DND-41 (cell line): ENCODE measurements around the gene MAN2A2.

Experiments used
- ATAC-seq: fragments of 200-7000 bp; cut with Tn5 transposase; 3 replicates; pipeline ENCODE4 v1.9.1; 2021; ENCODE audit warnings: low read depth; ENCODE audit not compliant: insufficient read depth
- DNase-seq: peaks from one replicate; pipeline ENCODE4 v3.0.0-alpha.2; 2020
- H2AFZ ChIP-seq: 2 replicates; pipeline ENCODE4 v1.6.0; 2012; ENCODE audit warnings: low read depth, low read length
- H3K27ac ChIP-seq: 2 replicates; pipeline ENCODE4 v1.5.1; 2012; ENCODE audit warnings: low read length, inconsistent platforms
- H3K27me3 ChIP-seq: fragments of 200-600 bp; sonication (generic); 2 replicates; pipeline ENCODE4 v1.6.0; 2012; ENCODE audit warnings: low read length, mild to moderate bottlenecking, inconsistent platforms; ENCODE audit not compliant: insufficient read depth, poor library complexity
- H3K36me3 ChIP-seq: 2 replicates; pipeline ENCODE4 v1.5.1; 2012; ENCODE audit warnings: low read length, inconsistent platforms; ENCODE audit not compliant: insufficient read depth
- H3K4me1 ChIP-seq: 2 replicates; pipeline ENCODE4 v1.5.1; 2012; ENCODE audit warnings: mild to moderate bottlenecking, low read length; ENCODE audit not compliant: insufficient read depth
- H3K4me2 ChIP-seq: 2 replicates; pipeline ENCODE4 v1.6.0; 2012; ENCODE audit warnings: mild to moderate bottlenecking, moderate library complexity, low read length, inconsistent platforms; ENCODE audit not compliant: insufficient read depth
- H3K4me3 ChIP-seq, 2 experiments: fragments of 200-600 bp in 1 of 2; shearing (Covaris generic) in 1 of 2; 2 replicates each; pipeline ENCODE4 v1.5.1; 2012 to 2016; ENCODE audit warnings: inconsistent platforms in 2 of 2, low read length in 2 of 2, mild to moderate bottlenecking in 2 of 2, low read depth in 1 of 2, moderate library complexity in 1 of 2
- H3K79me2 ChIP-seq: 2 replicates; pipeline ENCODE4 v1.6.0; 2012; ENCODE audit warnings: low read length, inconsistent platforms; ENCODE audit not compliant: insufficient read depth
- H3K9ac ChIP-seq: 2 replicates; pipeline ENCODE4 v1.6.0; 2012; ENCODE audit warnings: low read depth, mild to moderate bottlenecking, inconsistent platforms, low read length, moderate library complexity
- H3K9me3 ChIP-seq: 2 replicates; pipeline ENCODE4 v1.5.1; 2012; ENCODE audit warnings: low read length, moderate library complexity, mild to moderate bottlenecking, inconsistent platforms; ENCODE audit not compliant: insufficient read depth, severe bottlenecking
- H4K20me1 ChIP-seq: 2 replicates; pipeline ENCODE4 v1.6.0; 2012; ENCODE audit warnings: low read length; ENCODE audit not compliant: insufficient read depth
- CTCF ChIP-seq: IDR thresholded peaks from 2 replicates; pipeline ENCODE4 v1.5.1; 2012; ENCODE audit warnings: borderline replicate concordance, low read length, moderate library complexity, mild to moderate bottlenecking; ENCODE audit not compliant: poor library complexity, severe bottlenecking; ENCODE audit errors: extremely low read depth
- EZH2 ChIP-seq: IDR thresholded peaks from 3 replicates; pipeline ENCODE4 v1.6.1; 2012; ENCODE audit warnings: borderline replicate concordance, low read depth, mild to moderate bottlenecking, moderate library complexity, low read length, inconsistent platforms; ENCODE audit not compliant: severe bottlenecking

Gene MAN2A2

GRCh38 chr15:90947577-90948357 lies 44.7 kb downstream of the MAN2A2 start:
- Histone ChIP-seq H2AFZ (no peak overlapping the region), H3K27me3 (no peaks in the 10 kb centered on the region), H3K4me3 (no peak overlapping the region), H4K20me1 (no peaks in the 10 kb centered on the region), H3K9ac (no peak overlapping the region), H3K9me3 (no peaks in the 10 kb centered on the region), H3K79me2 (no peaks in the 10 kb centered on the region), H3K36me3 (peaks cover 81% of the 10 kb centered on the region), H3K4me2 (no peak overlapping the region), H3K27ac (no peak overlapping the region), H3K4me1 (no peaks in the 10 kb centered on the region)
- TF ChIP-seq CTCF = no peak
- no peak for TF ChIP-seq EZH2
- no peak for DNase-seq
- no peak for ATAC-seq

- H3K4me1 ChIP-seq = no peaks in the 10 kb centered on the region
- ATAC-seq = no peak
- no peak overlapping the region for H3K9ac ChIP-seq
- H3K4me2 ChIP-seq = no peak overlapping the region
- H3K79me2 ChIP-seq = no peaks in the 10 kb centered on the region
- peaks cover 81% of the 10 kb centered on the region for H3K36me3 ChIP-seq
- no peaks in the 10 kb centered on the region for H3K27me3 ChIP-seq
- TF ChIP-seq EZH2 (no peak), CTCF (no peak)
- H4K20me1 ChIP-seq = no peaks in the 10 kb centered on the region
- no peak overlapping the region for H3K4me3 ChIP-seq
- no peak overlapping the region for H3K27ac ChIP-seq
- no peak overlapping the region for H2AFZ ChIP-seq
- no peaks in the 10 kb centered on the region for H3K9me3 ChIP-seq
- no peak for DNase-seq
Observed at GRCh38 chr15:90948506-90948905, 45.4 kb downstream of the MAN2A2 start.

- Histone ChIP-seq H4K20me1 (no peaks in the 10 kb centered on the region), H3K36me3 (peaks cover 72% of the 10 kb centered on the region), H3K4me3 (no peak overlapping the region), H3K79me2 (peaks cover 4% of the 10 kb centered on the region), H3K4me1 (peaks cover 10% of the 10 kb centered on the region), H3K27me3 (no peaks in the 10 kb centered on the region), H2AFZ (no peak overlapping the region), H3K27ac (no peak overlapping the region), H3K4me2 (no peak overlapping the region), H3K9me3 (no peaks in the 10 kb centered on the region), H3K9ac (no peak overlapping the region)
- no peak for ATAC-seq
- DNase-seq = no peak
- no peak for TF ChIP-seq EZH2
- TF ChIP-seq CTCF = no peak
Observed at GRCh38 chr15:90949979-90950675, 47.0 kb downstream of the MAN2A2 start.
